Transverse colon (tissue), 3 donors: Measurements from ENCODE around the gene TPPP2.

ENCODE experiments used
- CTCF ChIP-seq, 5 experiments: fragments of 200-600 bp in 3 of 5; fragments of 450-650 bp in 2 of 5; sonication (generic) in 3 of 5; IDR thresholded peaks; 1 replicate in 2 of 5; 2 replicates in 3 of 5; pipeline ENCODE4 v1.5.1; 2016 to 2017; ENCODE audit warnings: antibody characterized with exemption in 5 of 5, inconsistent platforms in 3 of 5, mild to moderate bottlenecking in 2 of 5, moderate library complexity in 1 of 5
- POLR2A ChIP-seq: fragments of 450-650 bp; IDR thresholded peaks from one replicate; pipeline ENCODE4 v1.6.1; 2016; ENCODE audit warnings: antibody characterized with exemption, mild to moderate bottlenecking, moderate library complexity

GRCh38 chr14:21023174-21023573, 6.8 kb upstream of the TPPP2 start:
- TF ChIP-seq CTCF (IDR thresholded peaks at IDR 0.05) (no peak), POLR2A (no peak)
